ENCODE data around the gene SVIL.

GRCh38 chr10:29585488-29585976 is 49.2 kb downstream of the SVIL start:
- TF ChIP-seq CTCF (IDR thresholded peaks at IDR 0.05) (no peak), POLR2A (IDR thresholded peaks at IDR 0.05) (no peak)
